OCI-LY1 (cell line): ENCODE measurements around the gene GSG1.

Experiments used
- H2AFZ ChIP-seq: fragments of 200-600 bp; sonication (generic), shearing (Covaris generic); 2 replicates; pipeline ENCODE4 v1.6.0; 2014; ENCODE audit warnings: antibody characterized with exemption, mild to moderate bottlenecking, low read length
- H3F3A ChIP-seq: fragments of 200-600 bp; sonication (generic), shearing (Covaris generic); 2 replicates; pipeline ENCODE4 v1.6.0; 2014; ENCODE audit warnings: mild to moderate bottlenecking, antibody characterized with exemption, low read length, moderate library complexity; ENCODE audit not compliant: insufficient read depth
- H3K27ac ChIP-seq: fragments of 200-600 bp; sonication (generic); 2 replicates; pipeline ENCODE4 v1.5.1; 2014; ENCODE audit warnings: low read length, mixed run types, mild to moderate bottlenecking, low read depth; ENCODE audit not compliant: poor library complexity, severe bottlenecking
- H3K27me3 ChIP-seq: fragments of 200-600 bp; sonication (generic); 2 replicates; pipeline ENCODE4 v1.6.0; 2014; ENCODE audit warnings: antibody characterized with exemption, mild to moderate bottlenecking, low read length, moderate library complexity; ENCODE audit not compliant: insufficient read depth
- H3K36me3 ChIP-seq: fragments of 200-600 bp; sonication (generic); 2 replicates; pipeline ENCODE4 v1.6.1; 2014; ENCODE audit warnings: mild to moderate bottlenecking, antibody characterized with exemption, low read length, moderate library complexity, mixed read lengths; ENCODE audit not compliant: insufficient read depth
- H3K4me1 ChIP-seq: fragments of 200-600 bp; sonication (generic); 2 replicates; pipeline ENCODE4 v1.5.1; 2014; ENCODE audit warnings: mild to moderate bottlenecking, low read length, moderate library complexity; ENCODE audit not compliant: insufficient read depth, severe bottlenecking
- H3K4me2 ChIP-seq: fragments of 200-600 bp; sonication (generic), shearing (Covaris generic); 2 replicates; pipeline ENCODE4 v1.6.1; 2014; ENCODE audit warnings: low read length
- H3K4me3 ChIP-seq: fragments of 200-600 bp; sonication (generic); 2 replicates; pipeline ENCODE4 v1.5.1; 2014; ENCODE audit warnings: low read length, low read depth, mild to moderate bottlenecking, mixed read lengths; ENCODE audit not compliant: poor library complexity, severe bottlenecking
- H3K79me2 ChIP-seq: fragments of 200-600 bp; shearing (Covaris generic); 2 replicates; pipeline ENCODE4 v1.6.1; 2016; ENCODE audit warnings: mixed run types, low read length, mixed read lengths; ENCODE audit not compliant: insufficient read depth
- H3K9ac ChIP-seq: fragments of 200-600 bp; sonication (generic), shearing (Covaris generic); 2 replicates; pipeline ENCODE4 v1.6.1; 2014; ENCODE audit warnings: mild to moderate bottlenecking, low read length, mixed read lengths
- H3K9me2 ChIP-seq: fragments of 200-600 bp; sonication (generic), shearing (Covaris generic); 2 replicates; pipeline ENCODE4 v1.6.1; 2014; ENCODE audit warnings: low read depth, mild to moderate bottlenecking, low read length, mixed read lengths
- H3K9me3 ChIP-seq: fragments of 200-600 bp; shearing (Covaris generic); 2 replicates; pipeline ENCODE4 v1.6.1; 2014; ENCODE audit warnings: low read length, mixed read lengths
- H4K20me1 ChIP-seq: fragments of 200-600 bp; sonication (generic), shearing (Covaris generic); 2 replicates; pipeline ENCODE4 v1.6.0; 2016; ENCODE audit warnings: mild to moderate bottlenecking, low read length; ENCODE audit not compliant: insufficient read depth
- EZH2 ChIP-seq: fragments of 200-600 bp; sonication (generic), shearing (Covaris generic); IDR thresholded peaks from 2 replicates; pipeline ENCODE4 v1.8.0; 2017; ENCODE audit warnings: borderline replicate concordance, mixed run types, mild to moderate bottlenecking, antibody characterized with exemption, low read length, moderate library complexity, mixed read lengths
- TF ChIP-seq, protein P1 (sequence below): fragments of 200-600 bp; sonication (generic), shearing (Covaris generic); IDR thresholded peaks from 2 replicates; pipeline ENCODE4 v1.5.1; 2017; ENCODE audit warnings: mild to moderate bottlenecking, antibody characterized with exemption, low read length, moderate library complexity, mixed read lengths

Gene GSG1

DNA sequence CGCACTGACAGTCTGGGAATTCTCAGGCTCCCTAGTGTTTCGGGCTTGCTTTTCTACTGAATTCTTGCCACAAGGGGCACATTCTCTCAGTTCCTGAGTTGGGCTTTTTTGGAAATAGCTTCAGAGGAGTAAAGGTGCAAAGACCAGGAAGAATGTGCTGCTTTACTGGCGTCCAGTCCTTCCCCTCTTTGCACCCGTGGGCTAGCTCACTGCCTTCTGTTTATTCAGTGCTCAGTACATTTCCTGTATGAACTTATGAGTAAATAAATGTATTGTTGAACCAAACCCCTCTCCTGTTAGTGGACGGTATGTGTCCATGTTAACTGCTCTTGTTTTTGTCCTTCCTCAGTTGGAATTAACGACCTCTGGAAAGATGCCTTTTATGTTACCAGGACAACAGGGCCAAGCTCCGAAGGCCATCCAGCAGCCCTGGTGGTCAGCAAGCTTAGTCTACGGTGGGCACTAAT is 24.0 kb downstream of the GSG1 start:
- Histone ChIP-seq H3K4me1 (no peaks in the 10 kb centered on the region), H3K36me3 (no peaks in the 10 kb centered on the region), H3K79me2 (no peaks in the 10 kb centered on the region), H3K27me3 (no peaks in the 10 kb centered on the region), H3K4me3 (no peak overlapping the region), H3K4me2 (no peak overlapping the region), H4K20me1 (no peaks in the 10 kb centered on the region), H3K9me2 (no peaks in the 10 kb centered on the region), H3K9ac (no peak overlapping the region), H3F3A (no peaks in the 10 kb centered on the region), H2AFZ (no peak overlapping the region), H3K27ac (no peak overlapping the region), H3K9me3 (no peaks in the 10 kb centered on the region; the same call in 1 of the 2 replicates)
- no peak for TF ChIP-seq EZH2
- TF ChIP-seq, protein P1, sequence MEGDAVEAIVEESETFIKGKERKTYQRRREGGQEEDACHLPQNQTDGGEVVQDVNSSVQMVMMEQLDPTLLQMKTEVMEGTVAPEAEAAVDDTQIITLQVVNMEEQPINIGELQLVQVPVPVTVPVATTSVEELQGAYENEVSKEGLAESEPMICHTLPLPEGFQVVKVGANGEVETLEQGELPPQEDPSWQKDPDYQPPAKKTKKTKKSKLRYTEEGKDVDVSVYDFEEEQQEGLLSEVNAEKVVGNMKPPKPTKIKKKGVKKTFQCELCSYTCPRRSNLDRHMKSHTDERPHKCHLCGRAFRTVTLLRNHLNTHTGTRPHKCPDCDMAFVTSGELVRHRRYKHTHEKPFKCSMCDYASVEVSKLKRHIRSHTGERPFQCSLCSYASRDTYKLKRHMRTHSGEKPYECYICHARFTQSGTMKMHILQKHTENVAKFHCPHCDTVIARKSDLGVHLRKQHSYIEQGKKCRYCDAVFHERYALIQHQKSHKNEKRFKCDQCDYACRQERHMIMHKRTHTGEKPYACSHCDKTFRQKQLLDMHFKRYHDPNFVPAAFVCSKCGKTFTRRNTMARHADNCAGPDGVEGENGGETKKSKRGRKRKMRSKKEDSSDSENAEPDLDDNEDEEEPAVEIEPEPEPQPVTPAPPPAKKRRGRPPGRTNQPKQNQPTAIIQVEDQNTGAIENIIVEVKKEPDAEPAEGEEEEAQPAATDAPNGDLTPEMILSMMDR: no peak

DNA sequence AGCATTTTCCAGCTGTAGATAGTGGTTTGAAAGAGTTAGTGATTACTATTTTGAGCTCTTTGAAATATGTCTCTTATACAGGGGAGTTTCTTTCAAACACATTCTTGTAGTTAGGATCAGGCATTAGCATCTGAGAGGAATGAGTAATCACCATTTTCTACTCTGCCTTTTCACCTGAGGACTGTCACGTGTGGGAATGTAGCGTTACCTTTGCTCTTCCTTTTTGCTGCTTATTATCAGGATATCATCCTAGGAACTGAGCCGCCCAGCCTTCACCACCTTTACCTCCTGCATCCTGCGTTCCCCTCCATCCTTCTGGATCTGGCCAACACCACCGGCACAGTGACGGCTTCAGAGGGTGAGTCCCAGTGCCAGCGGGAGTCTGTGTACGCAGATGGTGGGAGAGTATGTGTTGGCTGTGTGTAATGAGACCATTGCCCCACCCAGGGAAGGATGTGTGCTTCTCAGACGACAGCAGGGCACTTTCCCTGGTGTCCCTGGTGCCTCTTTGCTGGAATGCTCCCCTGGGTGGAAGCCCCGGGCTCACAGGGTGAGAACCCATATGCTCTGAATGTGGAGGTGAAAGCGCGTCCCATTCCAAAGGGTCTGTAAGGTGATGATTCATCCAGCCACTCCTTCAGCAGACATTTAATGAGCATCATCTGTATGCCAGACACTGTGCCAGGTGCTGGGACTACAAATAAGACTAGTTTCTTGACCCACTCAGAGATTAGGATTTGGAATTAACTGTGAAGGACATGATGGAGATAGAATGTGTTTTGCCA is 27.5 kb downstream of the GSG1 start:
- Histone ChIP-seq H3K27me3 (no peaks in the 10 kb centered on the region), H4K20me1 (no peaks in the 10 kb centered on the region), H3K27ac (no peak overlapping the region), H3K4me3 (no peak overlapping the region), H3K4me2 (no peak overlapping the region), H2AFZ (no peak overlapping the region), H3F3A (no peaks in the 10 kb centered on the region), H3K9ac (no peak overlapping the region), H3K79me2 (no peaks in the 10 kb centered on the region), H3K9me3 (no peaks in the 10 kb centered on the region; the same call in 1 of the 2 replicates), H3K9me2 (no peaks in the 10 kb centered on the region), H3K4me1 (no peaks in the 10 kb centered on the region), H3K36me3 (no peaks in the 10 kb centered on the region)
- TF ChIP-seq EZH2: no peak
- TF ChIP-seq, protein P1: no peak

DNA sequence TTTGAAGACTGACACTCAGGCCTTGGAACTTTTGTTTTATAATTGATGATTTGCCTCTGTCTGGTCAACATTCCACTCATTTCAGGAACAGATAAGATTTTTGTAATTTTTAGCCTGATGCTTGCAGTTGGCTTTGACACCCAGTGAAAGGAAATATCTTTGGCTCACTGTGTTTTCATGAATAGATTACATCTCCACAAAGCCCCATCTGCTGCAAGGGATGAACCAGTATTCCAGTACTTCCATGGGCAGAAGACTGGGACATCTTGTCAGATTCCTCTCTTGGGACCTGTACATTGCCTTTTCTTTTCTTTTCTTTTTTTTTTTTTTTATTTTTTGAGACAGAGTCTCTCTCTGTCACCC is 28.4 kb downstream of the GSG1 start:
- Histone ChIP-seq H3K9me2 (no peaks in the 10 kb centered on the region), H3K4me2 (no peak overlapping the region), H3K4me1 (no peaks in the 10 kb centered on the region), H3K36me3 (no peaks in the 10 kb centered on the region), H3K27ac (no peak overlapping the region), H4K20me1 (no peaks in the 10 kb centered on the region), H3K27me3 (no peaks in the 10 kb centered on the region), H2AFZ (no peak overlapping the region), H3K79me2 (no peaks in the 10 kb centered on the region), H3K9me3 (no peaks in the 10 kb centered on the region; the same call in 1 of the 2 replicates), H3K9ac (no peak overlapping the region), H3F3A (no peaks in the 10 kb centered on the region), H3K4me3 (no peak overlapping the region)
- no peak for TF ChIP-seq EZH2
- TF ChIP-seq, protein P1: no peak
